Mesenteric fat pad (tissue), 1 donor: ENCODE measurements around the gene ACOT6. TPM values are rescaled to one million over a fixed set of nuclear protein-coding genes. Genes with fewer than 3 reads are reported as not detected.
"Not testable (repeated sequence)": the region's sequence is repeated elsewhere in the genome, so short reads cannot be mapped to it uniquely, and the experiment has no call there.

Source experiments
- DNase-seq: peaks from one replicate; pipeline ENCODE4 v3.0.0-alpha.2; 2020; ENCODE audit warnings: low spot score
- total RNA-seq: library from RNA; stranded (reverse); fragmentation: NEBNext Ultra II Directional; extraction: Animal tissue kit (Norgen Biotek cat#: 25700); gene quantifications from one replicate; pipeline ENCODE4 v1.2.1, GENCODE V29; 2021
- donor health status: DM: yes; HTN: yes; CAD: no.

The ACOT6 gene
- total RNA-seq, 1 donor from 2014 or later, result not detected

DNA sequence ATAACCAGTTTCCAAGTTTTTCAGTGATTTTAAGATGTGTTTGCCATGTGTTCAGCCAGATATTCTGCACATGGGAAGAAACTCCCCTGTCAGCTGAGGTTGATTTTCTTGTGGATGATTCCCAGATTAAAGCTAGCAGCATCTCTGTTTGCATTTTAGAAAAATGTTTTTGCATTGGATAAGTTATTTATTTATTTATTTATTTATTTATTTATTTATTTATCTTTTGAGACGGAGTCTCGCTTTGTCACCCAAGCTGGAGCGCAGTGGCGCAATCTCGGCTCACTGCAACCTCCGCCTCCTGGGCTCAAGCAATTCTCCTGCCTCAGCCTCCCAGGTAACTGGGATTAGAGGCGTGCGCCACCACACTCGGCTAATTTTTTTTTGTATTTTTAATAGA is 17.8 kb upstream of the ACOT6 start:
- no peak for DNase-seq

DNA sequence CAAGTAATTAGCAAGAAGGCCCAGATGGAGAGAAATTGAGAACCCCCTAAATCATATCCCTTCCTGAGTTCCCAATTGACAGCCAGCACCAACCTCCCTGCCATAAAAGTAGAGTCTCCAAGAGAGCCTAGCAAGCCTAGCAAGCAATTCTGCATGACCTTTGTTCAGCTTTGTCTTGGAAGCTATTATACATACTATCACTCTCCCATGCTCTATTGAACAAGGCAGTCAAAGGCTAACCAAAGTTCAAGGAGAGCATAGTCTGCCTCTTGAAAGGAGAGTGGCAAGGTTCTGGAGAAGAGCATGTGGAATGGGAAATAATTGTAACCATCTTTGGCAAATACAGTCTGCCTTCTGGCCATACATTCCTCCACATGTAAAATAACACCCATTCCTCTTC is 12.8 kb upstream of the ACOT6 start:
- no peak for DNase-seq

DNA sequence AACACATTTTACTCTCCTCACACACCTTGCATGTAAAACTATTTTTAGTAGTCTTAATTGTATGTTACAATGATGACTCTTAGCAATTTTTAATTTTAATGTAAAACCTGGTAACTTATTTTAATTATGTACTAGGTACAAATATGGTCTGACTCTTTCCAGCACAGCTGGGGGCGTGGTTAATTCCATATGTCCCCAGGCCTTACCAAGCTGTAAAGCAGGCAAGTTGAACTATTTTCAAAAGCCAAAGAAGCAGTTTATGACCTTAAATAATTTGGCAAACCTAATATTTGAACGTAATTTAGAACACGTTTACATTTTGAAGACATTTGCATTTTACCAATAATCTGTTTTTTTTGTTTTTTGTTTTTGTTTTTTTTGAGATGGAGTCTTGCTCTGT is 9.3 kb upstream of the ACOT6 start:
- DNase-seq, result no peak

DNA sequence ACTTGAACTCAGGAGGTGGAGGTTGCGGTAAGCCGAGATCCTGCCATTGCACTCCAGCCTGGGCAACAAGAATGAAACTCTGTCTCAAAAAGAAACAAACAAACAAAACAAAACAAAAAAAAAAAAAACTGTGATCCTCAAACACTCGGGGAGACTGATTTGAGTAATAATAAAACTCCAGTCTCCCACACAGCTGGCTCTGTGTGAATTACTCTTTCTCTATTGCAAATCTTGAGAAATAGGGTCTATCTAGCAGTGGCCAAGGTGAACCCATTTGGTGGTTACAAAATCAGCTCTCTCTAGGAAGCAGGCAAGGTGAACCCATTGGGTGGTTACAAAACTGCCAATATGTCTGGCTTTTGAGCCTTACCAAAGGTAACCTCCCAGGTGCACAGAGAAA is 6.0 kb upstream of the ACOT6 start:
- no peak for DNase-seq

DNA sequence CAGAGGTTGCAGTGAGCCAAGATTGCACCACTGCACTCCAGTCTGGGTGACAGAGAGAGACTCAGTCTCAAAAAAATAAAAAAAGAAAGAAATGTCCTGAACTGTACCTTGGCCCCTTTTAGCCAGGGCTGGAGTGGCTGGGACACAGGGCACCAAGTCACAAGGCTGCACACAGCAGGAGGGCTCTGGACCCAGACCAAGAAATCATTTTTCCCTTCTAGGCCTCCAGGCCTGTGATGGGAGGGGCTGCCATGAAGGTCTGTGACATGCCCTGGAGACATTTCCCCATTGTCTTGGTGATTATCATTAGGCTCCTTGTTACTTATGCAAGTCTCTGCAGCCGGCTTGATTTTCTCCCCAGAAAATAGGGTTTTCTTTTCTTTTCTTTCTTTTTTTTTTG is 5.1 kb upstream of the ACOT6 start:
- DNase-seq, result no peak

DNA sequence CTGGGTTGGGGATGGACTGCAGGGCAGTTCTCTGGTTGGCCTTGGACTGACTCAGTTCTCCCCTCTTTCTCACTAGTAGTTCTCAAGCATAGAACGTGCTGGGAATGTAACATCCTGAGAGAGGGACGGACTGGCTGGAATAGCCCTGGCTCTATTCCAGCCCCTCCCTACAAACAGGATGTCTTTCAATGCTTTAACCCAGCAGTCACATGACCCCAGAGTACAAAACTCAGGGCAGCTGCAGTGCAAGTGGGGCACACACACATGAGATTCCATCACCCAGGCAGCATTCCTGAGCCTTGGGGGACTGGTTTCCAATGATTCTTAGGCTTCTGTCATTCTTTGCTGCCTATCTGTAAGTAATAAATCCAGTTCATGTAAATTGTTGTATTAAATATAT is 1.6 kb upstream of the ACOT6 start:
- no peak for DNase-seq

DNA sequence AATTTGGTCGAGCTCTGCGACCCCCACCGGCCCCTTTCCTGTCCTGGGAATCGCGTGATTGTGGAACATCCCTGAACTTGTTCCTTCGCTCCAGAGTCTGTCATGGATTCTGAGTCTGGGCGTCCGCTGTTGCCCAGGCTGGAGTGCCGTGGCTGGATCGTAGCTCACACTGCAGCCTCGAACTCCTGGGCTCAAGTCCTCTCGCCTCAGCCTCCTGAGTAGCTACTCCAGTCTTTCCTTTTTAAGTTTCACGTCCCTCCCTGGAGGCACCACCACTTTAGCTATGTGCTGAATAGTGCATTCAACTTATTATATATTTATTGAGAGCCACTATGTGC is 698 bp downstream of the ACOT6 start:
- peak; percentile 84 for DNase-seq

DNA sequence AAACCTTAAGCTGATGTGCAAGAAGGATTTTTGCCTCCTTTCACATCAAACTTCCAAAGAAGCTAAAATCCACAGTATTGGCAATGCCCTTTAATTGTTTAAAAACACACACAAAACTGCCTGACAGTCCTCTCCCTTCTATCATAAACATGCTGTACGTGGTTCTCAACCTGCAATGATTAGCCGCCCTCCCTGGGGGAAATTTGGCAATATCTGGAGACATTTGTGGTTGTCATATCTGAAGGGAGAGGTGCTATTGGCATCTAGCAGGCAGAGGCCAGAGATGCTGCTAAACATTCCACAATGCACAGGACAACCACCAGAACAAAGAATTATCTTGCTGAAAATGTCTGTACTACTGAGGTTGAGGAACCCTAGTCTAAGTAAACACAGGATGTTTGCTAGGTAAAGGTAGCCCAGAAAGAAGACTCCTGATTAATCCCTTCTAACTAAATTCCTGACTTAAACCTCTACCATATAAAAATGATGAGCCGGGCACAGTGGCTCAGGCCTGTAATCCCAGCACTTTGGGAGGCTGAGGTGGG is 1.2 kb downstream of the ACOT6 start:
- peak; percentile 14 for DNase-seq

DNA sequence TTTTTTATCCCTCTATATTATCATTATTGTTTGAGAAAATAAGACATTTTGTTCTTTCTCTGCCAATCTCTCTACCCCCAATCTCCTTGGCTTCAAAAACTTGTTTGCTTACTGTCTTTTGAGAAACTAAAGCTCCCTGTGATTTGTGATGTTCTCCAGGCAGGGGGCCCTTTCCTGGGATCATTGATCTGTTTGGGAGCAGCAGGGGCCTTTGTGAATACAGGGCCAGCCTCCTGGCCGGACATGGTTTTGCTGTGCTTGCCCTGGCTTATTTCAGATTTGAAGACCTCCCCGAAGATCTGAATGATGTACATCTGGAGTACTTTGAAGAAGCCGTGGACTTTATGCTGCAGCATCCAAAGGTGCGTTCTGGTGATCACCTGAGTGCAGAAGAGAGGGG is 4.5 kb downstream of the ACOT6 start:
- no peak for DNase-seq

DNA sequence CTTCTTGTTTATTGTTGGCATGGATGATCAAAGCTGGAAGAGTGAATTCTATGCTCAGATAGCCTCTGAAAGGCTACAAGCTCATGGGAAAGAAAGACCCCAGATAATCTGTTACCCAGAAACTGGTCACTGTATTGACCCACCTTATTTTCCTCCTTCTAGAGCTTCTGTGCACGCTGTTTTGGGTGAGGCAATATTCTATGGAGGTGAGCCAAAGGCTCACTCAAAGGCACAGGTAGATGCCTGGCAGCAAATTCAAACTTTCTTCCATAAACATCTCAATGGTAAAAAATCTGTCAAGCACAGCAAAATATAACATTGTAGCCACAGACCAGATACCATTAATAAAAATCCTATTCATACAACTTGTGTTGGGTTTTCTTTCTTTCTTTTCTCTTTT is 7.2 kb downstream of the ACOT6 start:
- DNase-seq, result no peak

DNA sequence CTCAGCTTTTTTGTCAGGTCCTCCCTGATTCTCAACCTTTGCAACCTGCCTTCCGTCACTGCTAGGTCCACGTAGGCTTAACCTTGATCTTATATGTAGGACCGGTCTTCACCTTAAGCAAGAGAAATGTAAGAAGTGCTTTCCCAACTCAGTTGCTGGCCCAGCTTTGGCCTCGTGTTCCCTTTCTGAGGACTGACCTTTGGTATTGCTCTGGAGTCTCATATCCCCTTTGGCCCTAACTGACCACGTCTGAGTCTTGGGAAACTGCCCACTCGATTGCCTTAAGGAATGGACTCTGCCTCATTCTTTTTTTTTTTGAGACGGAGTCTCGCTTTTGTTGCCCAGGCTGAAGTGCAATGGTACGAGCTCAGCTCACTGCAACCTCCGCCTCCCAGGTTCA is 8.0 kb downstream of the ACOT6 start:
- no peak for DNase-seq

DNA sequence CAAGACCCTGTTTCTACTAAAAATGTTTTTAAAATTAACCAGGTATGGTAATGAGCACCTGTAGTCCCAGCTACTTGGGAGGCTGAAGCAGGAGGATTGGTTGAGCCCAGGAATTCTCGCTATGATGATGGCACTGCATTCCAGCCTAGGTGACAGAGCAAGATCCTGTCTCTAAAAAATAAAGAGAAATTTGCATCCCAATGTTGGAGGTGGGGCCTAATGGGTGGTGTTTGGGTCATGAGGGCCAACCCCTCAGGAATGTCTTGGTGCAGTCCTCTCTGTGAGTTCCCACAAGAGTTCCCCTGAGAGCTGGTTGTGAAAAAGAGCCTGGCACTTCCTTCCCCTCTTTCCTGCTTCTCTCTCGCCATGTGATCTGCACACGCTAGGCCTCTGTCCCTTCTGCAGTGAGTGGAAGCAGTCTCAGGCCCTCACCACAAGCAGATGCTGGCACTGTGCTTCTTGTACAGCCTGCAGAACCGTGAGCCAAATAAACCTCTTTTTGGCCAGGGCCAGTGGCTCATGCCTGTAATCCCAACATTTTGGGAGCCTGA is 11.3 kb downstream of the ACOT6 start:
- no peak for DNase-seq

DNA sequence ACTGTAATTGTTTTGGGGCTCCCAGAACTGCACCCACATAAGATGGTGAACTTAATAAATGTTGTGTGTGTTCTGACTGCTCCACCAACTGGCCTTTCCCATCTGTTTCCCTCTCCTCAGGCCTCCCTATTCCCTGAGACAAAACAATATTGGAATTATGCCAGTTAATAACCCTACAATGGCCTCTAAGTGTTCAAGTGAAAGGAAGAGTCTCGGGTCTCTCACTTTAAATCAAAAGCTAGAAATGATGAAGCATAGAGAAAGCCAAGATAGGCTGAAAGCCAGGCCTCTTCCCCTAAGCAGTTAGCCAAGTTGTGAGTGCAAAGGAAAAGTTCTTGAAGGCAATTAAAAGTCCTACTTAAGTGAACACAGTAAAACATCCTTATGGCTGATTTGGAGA is 13.4 kb downstream of the ACOT6 start:
- DNase-seq, result no peak

DNA sequence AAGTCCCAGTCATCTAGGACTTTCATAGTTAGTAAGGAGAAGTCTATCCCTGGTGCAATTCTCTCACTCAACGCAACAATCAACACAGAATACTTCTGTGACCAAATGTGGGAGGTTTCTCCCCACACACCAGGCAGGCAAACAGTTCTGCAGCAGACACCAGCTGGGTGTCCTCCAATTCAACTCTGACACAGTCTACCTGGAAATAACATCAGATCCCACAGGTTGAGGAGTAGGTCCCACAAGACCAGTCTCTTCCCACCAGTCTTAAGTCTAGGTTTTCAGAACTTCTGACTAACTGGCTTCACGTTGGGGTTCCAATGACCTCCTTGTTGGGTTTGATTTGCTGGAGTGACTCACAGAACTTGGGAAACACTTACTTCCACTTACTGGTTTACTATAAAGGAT is 14.8 kb downstream of the ACOT6 start:
- no peak for DNase-seq

DNA sequence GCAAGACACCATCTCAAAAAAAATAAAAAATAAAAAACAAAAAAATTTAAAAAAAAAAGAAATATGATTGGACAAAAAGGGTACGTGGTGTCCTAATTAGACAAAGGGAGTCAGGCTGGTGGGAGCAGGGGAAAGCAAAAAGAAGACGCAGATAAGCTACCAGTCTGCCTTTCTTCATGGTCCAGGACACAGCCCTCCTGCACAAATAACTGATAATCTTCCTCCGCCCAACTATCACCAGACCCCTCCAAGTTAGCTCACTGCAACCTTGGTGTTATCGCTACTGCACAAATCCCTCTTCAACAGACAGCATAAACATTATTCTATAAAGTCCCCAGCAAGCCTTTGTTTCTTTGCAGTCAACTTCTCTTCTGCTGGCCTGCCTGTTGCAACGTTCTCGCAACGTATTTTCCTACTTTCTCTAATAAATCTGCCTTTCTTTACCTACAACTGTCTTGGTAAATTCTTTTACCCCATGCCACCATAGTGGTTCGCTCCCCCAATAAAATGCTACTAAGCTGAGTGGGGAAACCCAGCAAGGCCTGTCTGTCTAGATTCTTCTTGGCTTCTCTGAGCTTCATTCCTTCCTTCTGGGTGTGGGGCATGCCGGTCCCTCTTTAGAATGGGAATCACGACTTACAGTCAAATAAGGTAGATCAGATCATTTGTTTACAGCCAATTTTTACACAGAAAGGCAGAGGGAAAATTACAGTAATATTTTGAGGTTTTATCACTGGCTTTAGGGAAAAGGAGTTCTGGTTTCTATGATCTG is 17.9 kb downstream of the ACOT6 start:
- no peak for DNase-seq

DNA sequence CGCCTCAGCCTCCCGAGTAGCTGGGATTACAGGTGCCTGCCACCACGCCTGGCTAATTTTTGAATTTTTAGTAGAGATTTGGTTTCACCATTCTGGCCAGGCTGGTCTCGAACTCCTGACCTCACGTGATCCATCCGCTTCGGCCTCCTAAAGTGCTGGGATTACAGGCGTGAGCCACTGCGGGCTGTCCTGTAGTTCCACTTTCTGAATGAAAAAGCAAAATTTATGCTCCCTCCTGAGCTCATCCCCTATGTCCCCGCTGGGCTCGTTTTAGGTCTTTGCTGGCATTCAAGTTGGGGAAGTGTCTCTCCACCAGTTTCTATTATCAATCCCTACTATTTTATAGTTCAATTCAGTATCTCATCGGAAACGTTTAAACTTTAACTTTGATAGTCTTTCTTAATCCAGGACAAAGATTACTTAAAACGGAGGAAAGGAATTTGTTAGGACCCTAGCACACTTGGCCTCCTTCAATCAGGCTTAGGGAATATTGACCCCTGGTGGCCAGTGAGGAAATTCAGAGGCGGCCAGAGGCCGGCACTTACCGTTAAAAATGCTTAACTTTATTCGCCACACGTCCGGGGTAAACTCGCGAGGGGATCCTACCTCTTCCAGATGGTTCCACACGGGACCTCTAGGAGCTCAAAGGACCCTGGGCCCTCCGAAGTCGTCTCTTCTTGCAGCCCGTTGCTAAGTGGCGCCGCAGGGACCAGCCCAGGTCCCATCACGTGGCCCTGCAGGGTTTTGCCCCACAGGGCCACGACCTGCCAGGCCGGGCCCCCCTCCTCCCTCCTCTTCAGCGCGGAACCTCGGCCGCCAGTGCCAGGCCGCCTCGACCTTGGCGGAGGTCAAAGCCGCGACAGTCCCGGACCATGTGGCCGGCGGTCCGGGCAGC is 21.0 kb downstream of the ACOT6 start:
- no peak for DNase-seq

DNA sequence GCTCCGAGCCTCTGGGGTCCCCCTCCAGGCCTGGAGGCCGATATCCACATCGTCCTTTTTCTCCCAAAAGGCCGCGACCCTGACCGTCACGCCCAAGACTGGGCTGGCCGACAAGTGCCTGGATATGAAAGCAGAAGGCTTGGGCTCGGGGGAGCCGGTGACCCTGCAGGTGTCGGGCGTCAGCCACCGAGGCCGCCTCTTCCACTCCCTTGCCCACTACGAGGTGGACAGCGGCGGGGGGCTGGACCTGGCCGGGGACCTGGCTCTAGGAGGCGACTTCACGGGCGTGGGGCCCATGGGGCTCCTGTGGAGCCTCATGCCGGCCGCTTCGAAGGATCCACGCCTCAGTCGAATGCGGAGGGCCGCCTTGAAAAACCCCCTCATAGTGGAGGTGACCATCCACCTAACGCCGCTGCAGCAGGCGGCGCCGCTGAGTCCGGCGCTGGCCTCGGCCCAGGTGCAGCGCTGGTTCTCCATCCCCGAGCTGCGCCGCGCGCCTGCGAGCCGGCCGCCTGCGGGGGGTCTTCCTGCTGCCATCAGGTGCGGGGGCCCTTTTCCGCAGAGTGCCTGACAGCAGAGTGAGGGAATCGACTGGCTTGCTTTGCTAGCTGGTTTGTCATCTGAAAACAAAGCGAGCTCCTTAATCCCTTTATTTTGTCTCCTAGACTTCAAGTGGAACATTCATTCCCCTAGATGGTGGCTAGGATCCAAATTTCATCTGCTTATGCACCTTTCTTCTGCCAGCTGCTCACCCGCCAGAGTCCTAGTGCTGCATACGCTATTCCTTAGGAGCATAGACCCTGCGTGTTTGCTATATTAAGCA is 21.9 kb downstream of the ACOT6 start:
- DNase-seq, result no peak

DNA sequence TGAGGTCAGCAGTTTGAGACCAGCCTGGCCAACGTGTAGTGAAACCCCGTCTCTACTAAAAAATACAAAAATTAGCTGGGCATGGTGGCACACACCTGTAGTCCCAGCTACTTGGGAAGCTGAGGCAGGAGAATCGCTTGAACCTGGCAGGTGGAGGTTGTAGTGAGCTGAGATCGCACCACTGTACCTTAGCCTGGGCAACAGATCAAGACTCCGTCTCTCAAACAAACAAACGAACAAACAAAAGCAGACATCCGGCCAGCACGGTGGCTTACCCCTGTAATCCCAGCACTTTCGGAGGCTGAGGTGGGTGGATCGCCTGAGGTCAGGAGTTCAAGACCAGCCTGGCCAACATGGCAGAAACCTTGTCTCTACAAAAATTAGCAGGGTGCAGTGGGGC is 24.0 kb downstream of the ACOT6 start:
- not testable (repeated sequence) for DNase-seq

DNA sequence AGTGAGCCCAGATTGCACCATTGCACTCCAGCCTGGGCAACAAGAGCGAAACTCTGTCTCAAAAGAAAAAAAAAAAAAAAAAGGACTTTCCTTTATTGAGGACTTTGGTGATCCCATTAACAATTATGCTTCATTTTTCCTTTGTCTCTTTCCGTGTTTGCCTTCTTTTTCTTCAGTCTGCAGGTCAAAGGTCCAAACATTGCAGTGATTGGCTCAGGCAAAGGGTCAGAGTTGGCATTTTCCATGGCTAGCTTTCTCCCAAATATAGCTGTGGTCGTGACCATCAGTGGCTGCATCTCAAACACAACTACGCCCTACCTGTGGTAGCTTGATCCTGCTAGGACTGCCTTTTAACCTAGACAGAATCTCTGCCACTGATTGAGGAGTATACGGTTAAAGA is 25.5 kb downstream of the ACOT6 start:
- no peak for DNase-seq

DNA sequence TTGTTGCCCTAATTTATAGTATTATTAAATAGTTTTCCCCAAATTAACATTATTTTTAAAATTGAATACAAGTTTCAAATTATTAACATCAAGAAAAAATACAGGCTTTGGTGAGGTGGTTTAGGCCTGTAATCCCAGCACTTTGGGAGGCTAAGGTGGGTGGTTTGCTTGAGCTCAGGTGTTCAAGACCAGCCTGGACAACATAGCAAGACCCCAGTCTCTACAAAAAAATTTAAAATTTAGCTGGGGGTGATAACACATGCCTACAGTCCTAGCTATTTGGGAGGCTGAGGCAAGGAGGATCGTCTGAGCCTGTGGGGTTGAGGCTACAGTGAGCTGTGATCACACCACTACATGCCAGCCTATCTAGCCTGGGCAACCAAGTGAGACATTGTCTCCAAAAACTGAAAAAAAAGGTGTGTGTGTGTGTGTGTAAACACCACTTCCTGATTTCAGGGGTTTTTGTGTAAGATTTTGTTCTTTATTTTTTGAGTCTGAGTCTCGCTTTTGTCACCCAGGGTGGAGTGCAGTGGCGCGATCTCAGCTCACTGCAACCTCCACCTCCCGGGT is 28.6 kb downstream of the ACOT6 start:
- DNase-seq, result no peak
